ENCODE measurements around the gene ATP10A.

The ATP10A gene

DNA sequence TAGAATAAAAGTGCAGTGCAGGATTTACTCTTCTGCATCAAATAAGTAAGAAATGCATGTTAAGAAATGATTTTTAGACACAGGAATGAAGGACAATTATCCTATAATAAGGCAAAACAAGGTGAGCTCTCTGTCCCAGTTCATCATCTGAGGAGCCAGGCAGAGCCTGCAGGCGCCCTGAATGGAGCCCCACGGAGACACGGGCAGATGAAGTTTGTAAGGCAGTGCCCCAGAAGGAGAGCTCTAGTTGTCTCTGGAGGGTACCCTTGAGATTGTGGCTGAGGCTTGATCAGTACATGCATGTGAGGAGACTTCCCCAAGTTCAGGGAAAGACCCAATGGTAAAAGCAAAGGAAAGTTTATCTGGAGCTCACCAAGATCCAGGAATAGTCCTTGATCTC is 50.3 kb downstream of the ATP10A start:
- DNase-seq (ENCODE audit: low read depth), result no peak
- TF ChIP-seq, protein P1, sequence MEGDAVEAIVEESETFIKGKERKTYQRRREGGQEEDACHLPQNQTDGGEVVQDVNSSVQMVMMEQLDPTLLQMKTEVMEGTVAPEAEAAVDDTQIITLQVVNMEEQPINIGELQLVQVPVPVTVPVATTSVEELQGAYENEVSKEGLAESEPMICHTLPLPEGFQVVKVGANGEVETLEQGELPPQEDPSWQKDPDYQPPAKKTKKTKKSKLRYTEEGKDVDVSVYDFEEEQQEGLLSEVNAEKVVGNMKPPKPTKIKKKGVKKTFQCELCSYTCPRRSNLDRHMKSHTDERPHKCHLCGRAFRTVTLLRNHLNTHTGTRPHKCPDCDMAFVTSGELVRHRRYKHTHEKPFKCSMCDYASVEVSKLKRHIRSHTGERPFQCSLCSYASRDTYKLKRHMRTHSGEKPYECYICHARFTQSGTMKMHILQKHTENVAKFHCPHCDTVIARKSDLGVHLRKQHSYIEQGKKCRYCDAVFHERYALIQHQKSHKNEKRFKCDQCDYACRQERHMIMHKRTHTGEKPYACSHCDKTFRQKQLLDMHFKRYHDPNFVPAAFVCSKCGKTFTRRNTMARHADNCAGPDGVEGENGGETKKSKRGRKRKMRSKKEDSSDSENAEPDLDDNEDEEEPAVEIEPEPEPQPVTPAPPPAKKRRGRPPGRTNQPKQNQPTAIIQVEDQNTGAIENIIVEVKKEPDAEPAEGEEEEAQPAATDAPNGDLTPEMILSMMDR (IDR thresholded peaks at IDR 0.05; ENCODE audit: low read depth, low read length, missing control alignments), result no peak
- no peak overlapping the region for H3K4me3 ChIP-seq (ENCODE audit: low read depth, low read length)
- in situ Hi-C loops (cut with HindIII; ENCODE audit: low sequenced_read_pairs), result no loop called here

DNA sequence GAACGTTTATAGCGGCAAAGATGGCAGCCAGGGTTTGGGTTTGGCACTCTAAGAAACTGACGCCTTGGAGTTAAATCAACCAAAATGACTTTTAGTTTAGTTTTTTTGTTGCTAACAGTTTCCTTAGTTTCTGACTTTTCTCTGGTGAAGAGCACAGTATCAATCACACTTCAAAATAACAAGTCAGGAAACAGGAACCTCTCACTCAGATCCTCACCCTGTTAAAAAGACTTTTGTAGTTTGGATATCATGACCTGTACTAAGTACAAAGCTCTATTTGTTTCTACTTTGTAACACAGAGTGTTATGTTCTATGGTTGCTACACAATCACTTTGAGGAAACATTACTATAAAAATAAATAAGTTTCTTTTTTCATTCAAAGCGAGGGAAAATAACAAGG is 51.1 kb downstream of the ATP10A start:
- no peak overlapping the region for H3K4me3 ChIP-seq (ENCODE audit: low read depth, low read length)
- no peak for DNase-seq (ENCODE audit: low read depth)
- TF ChIP-seq, protein P1 (IDR thresholded peaks at IDR 0.05; ENCODE audit: low read depth, low read length, missing control alignments), result no peak
- in situ Hi-C loops (cut with HindIII; ENCODE audit: low sequenced_read_pairs), result no loop called here

DNA sequence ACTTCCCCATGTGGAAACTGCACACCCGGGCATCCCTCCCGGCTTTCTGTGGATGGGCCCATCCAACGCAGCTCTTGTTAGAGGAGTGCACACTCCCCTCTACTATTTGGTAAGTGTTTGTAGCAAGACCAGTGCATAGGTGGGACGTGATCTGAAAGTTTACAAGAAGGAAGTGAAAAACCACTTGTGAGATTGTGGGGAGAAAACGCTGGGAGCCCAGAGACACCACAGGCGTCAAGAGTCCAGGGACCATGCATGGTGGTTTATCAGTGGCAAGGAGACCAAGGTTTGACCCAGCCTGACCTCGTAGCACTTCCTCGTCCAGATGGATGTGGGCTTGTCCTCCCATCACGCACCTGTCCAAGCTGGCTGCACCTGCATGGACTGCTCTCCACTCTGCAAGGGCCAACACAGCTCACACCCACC is 51.6 kb downstream of the ATP10A start:
- TF ChIP-seq, protein P1 (IDR thresholded peaks at IDR 0.05; ENCODE audit: low read depth, low read length, missing control alignments), result no peak
- no peak for DNase-seq (ENCODE audit: low read depth)
- no peak overlapping the region for H3K4me3 ChIP-seq (ENCODE audit: low read depth, low read length)
- in situ Hi-C loops (cut with HindIII; ENCODE audit: low sequenced_read_pairs), result no loop called here

DNA sequence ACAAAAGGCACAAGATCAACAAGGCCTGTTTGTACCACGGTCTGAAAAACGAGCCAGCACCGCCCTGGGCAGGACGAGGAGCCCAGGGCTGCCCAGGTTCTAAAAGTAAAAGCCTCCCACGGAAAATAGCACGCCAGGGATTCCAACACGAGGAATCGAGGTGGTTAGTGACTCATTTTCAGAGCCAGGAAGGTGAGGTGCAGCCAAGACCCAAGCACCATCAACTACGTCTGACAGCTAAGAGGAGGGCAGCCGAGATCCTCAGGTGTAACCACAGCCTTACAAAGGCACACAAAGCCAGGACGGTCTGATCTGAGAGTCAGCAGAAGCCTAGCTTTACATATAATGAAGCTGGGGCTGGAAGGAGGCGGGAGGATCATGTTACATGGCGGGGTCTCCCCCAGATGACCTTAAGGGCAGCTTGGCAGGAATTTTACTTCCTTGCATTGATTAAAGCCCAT is 52.5 kb downstream of the ATP10A start:
- TF ChIP-seq, protein P1 (IDR thresholded peaks at IDR 0.05; ENCODE audit: low read depth, low read length, missing control alignments), result no peak
- no peak for DNase-seq (ENCODE audit: low read depth)
- in situ Hi-C loops (cut with HindIII; ENCODE audit: low sequenced_read_pairs), result no loop called here
- H3K4me3 ChIP-seq (ENCODE audit: low read depth, low read length), result no peak overlapping the region

DNA sequence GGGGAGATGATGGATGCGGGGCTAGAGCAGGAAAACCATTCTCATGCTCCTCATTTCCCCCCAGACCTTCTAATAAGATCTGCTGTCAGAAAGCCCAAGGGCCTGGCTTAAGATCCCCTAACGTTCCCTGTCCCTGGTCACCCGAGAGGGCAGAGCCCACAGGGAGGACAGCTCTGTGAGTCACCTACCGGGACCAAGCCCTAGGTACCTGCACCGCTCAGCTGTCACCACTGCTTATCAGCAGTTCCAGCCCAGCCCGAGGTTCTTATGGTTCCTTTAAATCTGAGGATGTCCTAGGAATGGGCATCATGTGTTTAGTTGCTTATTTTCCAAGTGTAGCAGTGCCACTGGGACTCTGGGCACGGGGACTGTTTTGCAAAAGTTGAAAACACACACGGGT is 53.0 kb downstream of the ATP10A start:
- in situ Hi-C loops (cut with HindIII; ENCODE audit: low sequenced_read_pairs), result no loop called here
- no peak overlapping the region for H3K4me3 ChIP-seq (ENCODE audit: low read depth, low read length)
- TF ChIP-seq, protein P1 (IDR thresholded peaks at IDR 0.05; ENCODE audit: low read depth, low read length, missing control alignments), result no peak
- no peak for DNase-seq (ENCODE audit: low read depth)

DNA sequence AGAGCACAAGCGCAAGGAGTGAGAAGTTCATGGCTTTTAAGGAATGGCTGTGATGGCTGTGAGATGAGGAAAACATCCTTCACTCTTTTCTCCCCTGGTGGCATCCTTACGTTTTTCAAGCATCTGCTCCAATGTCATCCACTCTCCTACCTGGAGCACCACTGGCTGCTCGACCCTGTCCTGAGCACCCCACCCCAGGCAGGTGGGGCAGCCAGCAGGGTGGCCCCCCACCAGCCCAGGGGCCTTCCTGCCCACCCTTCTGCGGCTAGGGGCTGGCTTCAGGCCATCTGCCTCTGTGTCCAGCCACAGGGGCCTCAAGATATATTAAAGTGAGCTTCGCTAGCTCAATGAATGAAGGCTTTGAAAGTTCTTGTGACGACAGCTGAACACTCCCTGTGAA is 56.1 kb downstream of the ATP10A start:
- H3K4me3 ChIP-seq (ENCODE audit: low read depth, low read length), result no peak overlapping the region
- TF ChIP-seq, protein P1 (IDR thresholded peaks at IDR 0.05; ENCODE audit: low read depth, low read length, missing control alignments), result no peak
- DNase-seq (ENCODE audit: low read depth), result no peak
- in situ Hi-C loops (cut with HindIII; ENCODE audit: low sequenced_read_pairs), result no loop called here

DNA sequence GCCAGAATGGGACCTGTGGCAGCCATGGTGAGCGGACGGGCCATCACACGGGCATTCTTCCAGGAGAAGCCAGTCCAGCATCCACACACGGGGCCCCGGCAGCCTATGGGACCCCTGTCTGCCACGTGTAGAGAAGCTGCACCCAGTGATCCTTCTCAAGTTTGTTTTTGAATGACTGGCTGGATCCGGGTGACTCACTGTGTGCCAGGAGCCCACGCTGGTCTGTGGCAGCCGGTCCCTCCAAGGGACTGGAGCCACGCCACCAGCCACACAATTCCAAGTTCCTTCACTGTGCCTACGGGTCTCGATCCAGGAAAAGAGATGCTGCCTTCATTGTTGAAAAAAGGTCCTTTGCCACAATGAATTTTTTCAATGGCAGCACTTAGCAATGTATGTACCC is 58.1 kb downstream of the ATP10A start:
- no peak for DNase-seq (ENCODE audit: low read depth)
- in situ Hi-C loops (cut with HindIII; ENCODE audit: low sequenced_read_pairs), result no loop called here

More for the DNA sequence above, 58.1 kb downstream of the ATP10A start:
- no peak overlapping the region for H3K4me3 ChIP-seq (ENCODE audit: low read depth, low read length)
- TF ChIP-seq, protein P1 (IDR thresholded peaks at IDR 0.05; ENCODE audit: low read depth, low read length, missing control alignments), result no peak
